Measurements from ENCODE around the gene PCDH7. TPM values are rescaled to one million over a fixed set of nuclear protein-coding genes. Genes with fewer than 3 reads are reported as not detected.

Gene PCDH7
- total and polyA plus RNA-seq, 3 donors from 2014 or later = 2.4 to 2.9 (median 2.8) TPM

- intact Hi-C loops (cut with DNase I; ENCODE audit: low total_unique reads) = no loop called here
- no peak for DNase-seq
- H3K27ac ChIP-seq = no peak overlapping the region
- no peaks in the 10 kb centered on the region for H3K36me3 ChIP-seq (ENCODE audit: low read depth, missing control alignments)
- H3K9me3 ChIP-seq = no peaks in the 10 kb centered on the region
- no peak overlapping the region for H3K4me3 ChIP-seq
- TF ChIP-seq CTCF (IDR thresholded peaks at IDR 0.05) (no peak), POLR2A (IDR thresholded peaks at IDR 0.05) (no peak)
- 73 to 77% methylated on average over 2 of the region's 2 CpGs for WGBS, 2 donors
- no peaks in the 10 kb centered on the region for H3K27me3 ChIP-seq
- no peaks in the 10 kb centered on the region for H3K4me1 ChIP-seq
Measured at GRCh38 chr4:30770812-30771211, 50.6 kb downstream of the PCDH7 start.

GRCh38 chr4:30776451-30776850, 56.3 kb downstream of the PCDH7 start:
- no peak overlapping the region for H3K4me3 ChIP-seq
- H3K9me3 ChIP-seq = no peaks in the 10 kb centered on the region
- intact Hi-C loops (cut with DNase I; ENCODE audit: low total_unique reads) = no loop called here
- H3K36me3 ChIP-seq (ENCODE audit: low read depth, missing control alignments) = no peaks in the 10 kb centered on the region
- H3K27me3 ChIP-seq = no peaks in the 10 kb centered on the region
- H3K27ac ChIP-seq = no peak overlapping the region
- H3K4me1 ChIP-seq = no peaks in the 10 kb centered on the region
- no peak for TF ChIP-seq CTCF (IDR thresholded peaks at IDR 0.05)
- 48 to 66% methylated on average over 3 of the region's 3 CpGs for WGBS, 2 donors
- no peak for DNase-seq

- WGBS, 2 donors = 48 to 49% methylated on average over 2 of the region's 2 CpGs
Measured at GRCh38 chr4:30776921-30777415, 56.8 kb downstream of the PCDH7 start.

More at GRCh38 chr4:30776921-30777415, 56.8 kb downstream of the PCDH7 start:
- H3K4me1 ChIP-seq = no peaks in the 10 kb centered on the region
- intact Hi-C loops (cut with DNase I; ENCODE audit: low total_unique reads) = no loop called here
- no peaks in the 10 kb centered on the region for H3K27me3 ChIP-seq
- no peak overlapping the region for H3K4me3 ChIP-seq
- H3K27ac ChIP-seq = no peak overlapping the region
- H3K36me3 ChIP-seq (ENCODE audit: low read depth, missing control alignments) = no peaks in the 10 kb centered on the region
- no peaks in the 10 kb centered on the region for H3K9me3 ChIP-seq
- no peak for DNase-seq
- TF ChIP-seq POLR2A (IDR thresholded peaks at IDR 0.05) (no peak), CTCF (IDR thresholded peaks at IDR 0.05) (no peak)
